HCT116 (cell line): ENCODE results near the gene TMEM222. TPM values are rescaled to one million over a fixed set of nuclear protein-coding genes. Genes with fewer than 3 reads are reported as not detected.

Source experiments
- ATAC-seq: fragments of 200-7000 bp; cut with Tn5 transposase; 2 replicates; pipeline ENCODE4 v1.9.1; 2020; ENCODE audit warnings: mild to moderate bottlenecking, moderate library complexity
- BruUV-seq: library from RNA; stranded (reverse); fragments of 400-500 nt; replicated peaks from 2 replicates; lab custom pipeline; 2021; lab: Mats Ljungman, UMichigan
- CTCF ChIA-PET: fragments of 300-600 bp; sonication (Branson Sonifier 250); formaldehyde crosslinking; loops from one replicate; lab custom pipeline; 2021; ENCODE audit warnings: antibody characterized with exemption; lab: Charles Lee
- POLR2A ChIA-PET: fragments of 300-600, 350-600 bp; sonication (Branson Sonifier 250); formaldehyde crosslinking; loops from one replicate; lab custom pipeline; 2021; ENCODE audit warnings: antibody characterized with exemption; lab: Charles Lee
- RAD21 ChIA-PET, 2 experiments: fragments of 300-600 bp; sonication (Branson Sonifier 250); formaldehyde crosslinking; loops; one replicate each; lab custom pipeline; 2023; ENCODE audit warnings: low total read pairs in 2 of 2; ENCODE audit not compliant: uncharacterized antibody in 2 of 2, unreplicated experiment in 2 of 2, low non-redundant PET in 1 of 2; lab: Charles Lee
- DNase-seq: peaks from one replicate; pipeline ENCODE4 v3.0.0-alpha.2; 2010; ENCODE audit warnings: low read depth, low spot score
- H2AFZ ChIP-seq: fragments of 200-600 bp; shearing (Covaris generic), sonication (generic); 2 replicates; pipeline ENCODE4 v1.6.1; 2017; ENCODE audit warnings: low read depth, mixed run types, mixed read lengths, antibody characterized with exemption, low read length; ENCODE audit not compliant: poor library complexity, severe bottlenecking
- H3K27ac ChIP-seq: 2 replicates; pipeline ENCODE4 v1.5.1; 2012; ENCODE audit warnings: low read depth, low read length
- H3K27me3 ChIP-seq: fragments of 200-600 bp; sonication (generic); 2 replicates; pipeline ENCODE4 v1.6.1; 2016; ENCODE audit warnings: mixed run types, low read length, mixed read lengths; ENCODE audit not compliant: insufficient read depth
- H3K36me3 ChIP-seq, 2 experiments: fragments of 200-500 bp in 1 of 2; fragments of 200-600 bp in 1 of 2; sonication (Bioruptor generic) in 1 of 2; sonication (generic) in 1 of 2; 2 replicates each; pipeline versions ENCODE4 v1.5.1 to v1.6.1; 2014 to 2016; ENCODE audit warnings: low read length in 2 of 2, inconsistent platforms in 1 of 2, mixed read lengths in 1 of 2, mixed run types in 1 of 2; ENCODE audit not compliant: insufficient read depth in 2 of 2, control insufficient read depth in 1 of 2
- H3K4me1 ChIP-seq, 2 experiments: fragments of 200-600 bp in 1 of 2; sonication (generic) in 1 of 2; 2 replicates each; pipeline versions ENCODE4 v1.5.1 to v1.6.1; 2012 to 2017; ENCODE audit warnings: low read length in 2 of 2, inconsistent platforms in 1 of 2, mild to moderate bottlenecking in 1 of 2, mixed read lengths in 1 of 2, mixed run types in 1 of 2, moderate library complexity in 1 of 2; ENCODE audit not compliant: insufficient read depth in 2 of 2, control insufficient read depth in 1 of 2
- H3K4me2 ChIP-seq: fragments of 200-600 bp; sonication (generic); 2 replicates; pipeline ENCODE4 v1.6.1; 2017; ENCODE audit warnings: mixed run types, low read length, mixed read lengths
- H3K4me3 ChIP-seq, 2 experiments: fragments of 200-600 bp in 1 of 2; sonication (generic) in 1 of 2; replicated peaks in 1 of 2; 2 replicates each; pipeline ENCODE4 v1.5.1; 2011 to 2016; ENCODE audit warnings: low read length in 2 of 2, control low read depth in 1 of 2, low read depth in 1 of 2, mild to moderate bottlenecking in 1 of 2, mixed read lengths in 1 of 2, mixed run types in 1 of 2
- H3K79me2 ChIP-seq: fragments of 200-600 bp; sonication (generic); 2 replicates; pipeline ENCODE4 v1.6.1; 2017; ENCODE audit warnings: mild to moderate bottlenecking, mixed run types, low read length, moderate library complexity, mixed read lengths; ENCODE audit not compliant: insufficient read depth
- H3K9ac ChIP-seq: fragments of 200-600 bp; sonication (generic); 2 replicates; pipeline ENCODE4 v1.6.1; 2016; ENCODE audit warnings: low read length, mixed read lengths
- H3K9me2 ChIP-seq: fragments of 200-600 bp; sonication (generic), shearing (Covaris generic); 2 replicates; pipeline ENCODE4 v1.6.1; 2017; ENCODE audit warnings: mixed run types, mild to moderate bottlenecking, moderate library complexity; ENCODE audit not compliant: insufficient read depth
- H3K9me3 ChIP-seq, 2 experiments: fragments of 200-500 bp in 1 of 2; fragments of 200-600 bp in 1 of 2; sonication (Bioruptor generic) in 1 of 2; sonication (generic) in 1 of 2; 2 replicates each; pipeline ENCODE4 v1.6.1; 2014 to 2017; ENCODE audit warnings: low read length in 2 of 2, mixed read lengths in 2 of 2, inconsistent platforms in 1 of 2, low read depth in 1 of 2, mild to moderate bottlenecking in 1 of 2, mixed run types in 1 of 2, moderate library complexity in 1 of 2; ENCODE audit not compliant: control insufficient read depth in 1 of 2, insufficient read depth in 1 of 2
- H4K20me1 ChIP-seq: fragments of 200-600 bp; sonication (generic), shearing (Covaris generic); 2 replicates; pipeline ENCODE4 v1.6.1; 2017; ENCODE audit warnings: mixed run types, mild to moderate bottlenecking, moderate library complexity; ENCODE audit not compliant: insufficient read depth
- CEBPB ChIP-seq: IDR thresholded peaks from 2 replicates; pipeline ENCODE4 v1.6.1; 2012; ENCODE audit warnings: low read depth
- EGR1 ChIP-seq: IDR thresholded peaks from 2 replicates; pipeline ENCODE4 v1.6.1; 2012; ENCODE audit warnings: low read depth
- EZH2phosphoT487 ChIP-seq: fragments of 200-600 bp; IDR thresholded peaks from 2 replicates; pipeline ENCODE4 v1.6.1; 2018; ENCODE audit warnings: antibody characterized with exemption, borderline replicate concordance
- JUND ChIP-seq: IDR thresholded peaks from 2 replicates; pipeline ENCODE4 v1.6.1; 2012
- YY1 ChIP-seq: IDR thresholded peaks from 2 replicates; pipeline ENCODE4 v1.6.1; 2011; ENCODE audit warnings: low read length, low read depth, moderate library complexity, mild to moderate bottlenecking; ENCODE audit not compliant: insufficient replicate concordance; ENCODE audit errors: extremely low read depth
- ZNF274 ChIP-seq: fragments of 200-500 bp; sonication (Bioruptor generic); IDR thresholded peaks from 2 replicates; pipeline ENCODE4 v1.6.1; 2014; ENCODE audit warnings: mild to moderate bottlenecking, low read depth, low read length, inconsistent platforms
- intact Hi-C: fragments of 100-400 bp; cut with micrococcal nuclease; formaldehyde crosslinking; loops from 2 replicates; pipeline ENCODE4 v1.10.0; 2022
- total RNA-seq: library from RNA; stranded (reverse); gene quantifications from one replicate; pipeline ENCODE4 v1.2.1, GENCODE V29; 2021; ENCODE audit not compliant: unreplicated experiment
- TF ChIP-seq, protein P1 (sequence below): IDR thresholded peaks from 2 replicates; pipeline ENCODE4 v1.6.1; 2011; ENCODE audit warnings: mild to moderate bottlenecking, low read length, moderate library complexity; ENCODE audit not compliant: insufficient replicate concordance; ENCODE audit errors: extremely low read depth

TMEM222 gene
- total RNA-seq, 1 experiment from 2014 or later: 32.8 TPM

GRCh38 chr1:27374362-27375086 is 52.6 kb downstream of the TMEM222 start, which contains the start of gene FCN3:
FCN3 (minus strand) TSS chr1:27374824; CDS start chr1:27374818, 6 bp downstream.
- no peak for TF ChIP-seq JUND
- TF ChIP-seq CEBPB: no peak
- no peak for TF ChIP-seq EGR1
- no peak for TF ChIP-seq YY1
- TF ChIP-seq, protein P1, sequence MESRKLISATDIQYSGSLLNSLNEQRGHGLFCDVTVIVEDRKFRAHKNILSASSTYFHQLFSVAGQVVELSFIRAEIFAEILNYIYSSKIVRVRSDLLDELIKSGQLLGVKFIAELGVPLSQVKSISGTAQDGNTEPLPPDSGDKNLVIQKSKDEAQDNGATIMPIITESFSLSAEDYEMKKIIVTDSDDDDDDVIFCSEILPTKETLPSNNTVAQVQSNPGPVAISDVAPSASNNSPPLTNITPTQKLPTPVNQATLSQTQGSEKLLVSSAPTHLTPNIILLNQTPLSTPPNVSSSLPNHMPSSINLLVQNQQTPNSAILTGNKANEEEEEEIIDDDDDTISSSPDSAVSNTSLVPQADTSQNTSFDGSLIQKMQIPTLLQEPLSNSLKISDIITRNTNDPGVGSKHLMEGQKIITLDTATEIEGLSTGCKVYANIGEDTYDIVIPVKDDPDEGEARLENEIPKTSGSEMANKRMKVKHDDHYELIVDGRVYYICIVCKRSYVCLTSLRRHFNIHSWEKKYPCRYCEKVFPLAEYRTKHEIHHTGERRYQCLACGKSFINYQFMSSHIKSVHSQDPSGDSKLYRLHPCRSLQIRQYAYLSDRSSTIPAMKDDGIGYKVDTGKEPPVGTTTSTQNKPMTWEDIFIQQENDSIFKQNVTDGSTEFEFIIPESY: no peak
- no peak for TF ChIP-seq ZNF274
- TF ChIP-seq EZH2phosphoT487: no peak
- ATAC-seq (no peak), DNase-seq (no peak)
- H3K4me3 ChIP-seq: no peak within 1 kb of the TSS
- no peaks in the 10 kb centered on the region for H3K36me3 ChIP-seq
- intact Hi-C loops: no loop called here
- H3K27me3 ChIP-seq: no peaks in the 10 kb centered on the region
- CTCF ChIA-PET: no interaction called here
- no TSS peak for BruUV-seq
- RAD21 ChIA-PET: no interaction called here
- no peaks in the 10 kb centered on the region for H3K79me2 ChIP-seq
- POLR2A ChIA-PET: no interaction called here
- H3K4me2 ChIP-seq: no peak within 1 kb of the TSS
- H2AFZ ChIP-seq: no peak within 1 kb of the TSS
- peaks cover 8 to 11% of the 10 kb centered on the region in 2 experiments for H3K4me1 ChIP-seq
- H4K20me1 ChIP-seq: no peaks in the 10 kb centered on the region
- H3K9me2 ChIP-seq: no peaks in the 10 kb centered on the region
- H3K9me3 ChIP-seq: no peaks in the 10 kb centered on the region
- H3K9ac ChIP-seq: no peak within 1 kb of the TSS
- H3K27ac ChIP-seq: no peak within 1 kb of the TSS
